RWPE1 (cell line): Measurements from ENCODE around the gene PTPRD.

ENCODE experiments used
- CTCF ChIA-PET: fragments of 350-600 bp; sonication (Branson Sonifier 250); formaldehyde crosslinking; extraction: SDS; loops from one replicate; lab custom pipeline; 2021; lab: Yijun Ruan, JAX
- POLR2A ChIA-PET: fragments of 400-600 bp; formaldehyde crosslinking; extraction: SDS; loops from one replicate; lab custom pipeline; 2020; ENCODE audit warnings: antibody characterized with exemption; ENCODE audit not compliant: low non-redundant PET; lab: Yijun Ruan, JAX
- DNase-seq: peaks from one replicate; pipeline ENCODE4 v3.0.0; 2012; ENCODE audit warnings: low spot score
- H3K27ac ChIP-seq: fragments of 450-650 bp; 2 replicates; pipeline ENCODE4 v1.5.1; 2017
- CTCF ChIP-seq: fragments of 450-650 bp; conservative IDR thresholded peaks from 2 replicates; pipeline ENCODE4 v1.5.1; 2017; ENCODE audit warnings: low read depth, mild to moderate bottlenecking

The PTPRD gene

GRCh38 chr9:10612641-10613398 is at the start of gene PTPRD:
Gene PTPRD (minus strand): TSS chr9:10613002.
- H3K27ac ChIP-seq: no peak within 1 kb of the TSS
- POLR2A ChIA-PET: no interaction called here
- peak; percentile 62 for DNase-seq
- CTCF ChIA-PET: interaction anchor here (0.6 to 1.1 kb wide), 4 partner anchors 16 to 1718 kb away, joined by 3 to 12 read pairs (median 4); no protein-coding TSS in a partner anchor
- peak; percentile 42 for TF ChIP-seq CTCF

- CTCF ChIA-PET: no interaction called here
- TF ChIP-seq CTCF: no peak
- H3K27ac ChIP-seq: no peak overlapping the region
Measured at GRCh38 chr9:10661994-10662393, 49.2 kb upstream of the PTPRD start.

GRCh38 chr9:10661376-10661775 is 48.6 kb upstream of the PTPRD start:
- DNase-seq: no peak
- ChIA-PET POLR2A (no interaction called here), CTCF (no interaction called here)
- TF ChIP-seq CTCF: no peak
- no peak overlapping the region for H3K27ac ChIP-seq

More at GRCh38 chr9:10661994-10662393, 49.2 kb upstream of the PTPRD start:
- DNase-seq: no peak
- POLR2A ChIA-PET: no interaction called here

- ChIA-PET POLR2A (no interaction called here), CTCF (no interaction called here)
- DNase-seq: no peak
- no peak overlapping the region for H3K27ac ChIP-seq
- no peak for TF ChIP-seq CTCF
Measured at GRCh38 chr9:10651012-10651411, 38.2 kb upstream of the PTPRD start.

GRCh38 chr9:10649076-10649475 is 36.3 kb upstream of the PTPRD start:
- TF ChIP-seq CTCF: no peak
- H3K27ac ChIP-seq: no peak overlapping the region
- CTCF ChIA-PET: no interaction called here
- POLR2A ChIA-PET: no interaction called here
- peak; percentile 38 for DNase-seq

GRCh38 chr9:10633785-10634184 is 21.0 kb upstream of the PTPRD start:
- ChIA-PET CTCF (no interaction called here), POLR2A (no interaction called here)
- no peak for DNase-seq
- H3K27ac ChIP-seq: no peak overlapping the region
- no peak for TF ChIP-seq CTCF
